Panc1 (cell line): ENCODE measurements around the gene DAD1. TPM values are rescaled to one million over a fixed set of nuclear protein-coding genes. Genes with fewer than 3 reads are reported as not detected.

Experiments used
- ATAC-seq: fragments of 200-7000 bp; cut with Tn5 transposase; 2 replicates; pipeline ENCODE4 v1.9.1; 2020; ENCODE audit warnings: mild to moderate bottlenecking, moderate library complexity
- BruUV-seq: library from RNA; stranded (reverse); fragments of 400-500 nt; replicated peaks from 2 replicates; lab custom pipeline; 2021; lab: Mats Ljungman, UMichigan
- CTCF ChIA-PET: fragments of 300-600 bp; sonication (Branson Sonifier 250); formaldehyde crosslinking; loops from one replicate; lab custom pipeline; 2022; ENCODE audit warnings: antibody characterized with exemption; lab: Charles Lee
- POLR2A ChIA-PET: fragments of 300-600 bp; sonication (Branson Sonifier 250); formaldehyde crosslinking; loops from one replicate; lab custom pipeline; 2022; ENCODE audit warnings: antibody characterized with exemption; lab: Charles Lee
- DNase-seq: peaks from one replicate; pipeline ENCODE4 v3.0.0-alpha.2; 2010; ENCODE audit warnings: low read depth, low spot score
- H3K27ac ChIP-seq: 2 replicates; pipeline ENCODE4 v1.5.1; 2011; ENCODE audit warnings: mild to moderate bottlenecking, low read length, inconsistent platforms
- H3K27me3 ChIP-seq: fragments of 200-500 bp; sonication (Bioruptor generic); 2 replicates; pipeline ENCODE4 v1.6.0; 2014; ENCODE audit warnings: low read length, inconsistent platforms; ENCODE audit not compliant: control insufficient read depth, insufficient read depth
- H3K36me3 ChIP-seq: fragments of 200-500 bp; sonication (Bioruptor generic); 2 replicates; pipeline ENCODE4 v1.5.1; 2014; ENCODE audit warnings: inconsistent platforms, mild to moderate bottlenecking, low read length, moderate library complexity; ENCODE audit not compliant: control insufficient read depth, insufficient read depth
- H3K4me1 ChIP-seq: 2 replicates; pipeline ENCODE4 v1.5.1; 2011; ENCODE audit warnings: inconsistent platforms, mild to moderate bottlenecking, low read length, moderate library complexity; ENCODE audit not compliant: control insufficient read depth, insufficient read depth
- H3K4me3 ChIP-seq, 2 experiments: 2 replicates each; pipeline ENCODE4 v1.5.1; 2011 to 2012; ENCODE audit warnings: low read depth in 2 of 2, low read length in 2 of 2, mild to moderate bottlenecking in 2 of 2, inconsistent platforms in 1 of 2, moderate library complexity in 1 of 2
- H3K9me3 ChIP-seq: fragments of 200-500 bp; sonication (Bioruptor generic); 2 replicates; pipeline ENCODE4 v1.5.1; 2014; ENCODE audit warnings: low read depth, mild to moderate bottlenecking, inconsistent platforms, low read length, moderate library complexity; ENCODE audit not compliant: control insufficient read depth, insufficient read depth
- POLR2AphosphoS5 ChIP-seq: IDR thresholded peaks from 2 replicates; pipeline ENCODE4 v1.6.1; 2012; ENCODE audit warnings: mild to moderate bottlenecking, low read depth, low read length, moderate library complexity
- SIN3A ChIP-seq: IDR thresholded peaks from 2 replicates; pipeline ENCODE4 v1.6.1; 2012; ENCODE audit warnings: low read depth, mild to moderate bottlenecking, low read length, moderate library complexity, borderline replicate concordance; ENCODE audit not compliant: insufficient read depth
- TCF7L2 ChIP-seq: IDR thresholded peaks from 2 replicates; pipeline ENCODE4 v1.6.1; 2011; ENCODE audit warnings: mild to moderate bottlenecking, low read depth, low read length, inconsistent platforms
- in situ Hi-C: cut with HindIII; loops from 2 replicates; pipeline ENCODE4 v1.10.0; 2016; ENCODE audit warnings: low sequenced_read_pairs, low pct_unique_long_range_greater_than_20kb
- intact Hi-C: fragments of 100-400 bp; cut with micrococcal nuclease; formaldehyde crosslinking; loops from one replicate; pipeline ENCODE4 v1.10.0; 2022; ENCODE audit not compliant: unreplicated experiment
- total RNA-seq: library from RNA; stranded (reverse); gene quantifications from one replicate; pipeline ENCODE4 v1.2.1, GENCODE V29; 2021; ENCODE audit not compliant: unreplicated experiment
- TF ChIP-seq, protein P1 (sequence below), 2 experiments: IDR thresholded peaks; 2 replicates each; pipeline ENCODE4 v1.6.1; 2011 to 2012; ENCODE audit warnings: low read depth in 2 of 2, control low read depth in 1 of 2, low read length in 1 of 2, mild to moderate bottlenecking in 1 of 2, moderate library complexity in 1 of 2; ENCODE audit not compliant: insufficient read depth in 1 of 2
- TF ChIP-seq, protein P2 (sequence below): fragments of 450-650 bp; IDR thresholded peaks from 2 replicates; pipeline ENCODE4 v1.5.1; 2017; ENCODE audit warnings: mild to moderate bottlenecking

DAD1 gene
- total RNA-seq, 1 experiment from 2014 or later, result 163 TPM

- no peak overlapping the region for H3K27ac ChIP-seq
- H3K4me3 ChIP-seq, result no peak overlapping the region
- BruUV-seq, result no TSS peak
- no peaks in the 10 kb centered on the region for H3K9me3 ChIP-seq
- no peak for DNase-seq
- no peak for ATAC-seq
- H3K27me3 ChIP-seq, result no peaks in the 10 kb centered on the region
- TF ChIP-seq POLR2AphosphoS5 (no peak), TCF7L2 (no peak), SIN3A (no peak)
- TF ChIP-seq, protein P1, sequence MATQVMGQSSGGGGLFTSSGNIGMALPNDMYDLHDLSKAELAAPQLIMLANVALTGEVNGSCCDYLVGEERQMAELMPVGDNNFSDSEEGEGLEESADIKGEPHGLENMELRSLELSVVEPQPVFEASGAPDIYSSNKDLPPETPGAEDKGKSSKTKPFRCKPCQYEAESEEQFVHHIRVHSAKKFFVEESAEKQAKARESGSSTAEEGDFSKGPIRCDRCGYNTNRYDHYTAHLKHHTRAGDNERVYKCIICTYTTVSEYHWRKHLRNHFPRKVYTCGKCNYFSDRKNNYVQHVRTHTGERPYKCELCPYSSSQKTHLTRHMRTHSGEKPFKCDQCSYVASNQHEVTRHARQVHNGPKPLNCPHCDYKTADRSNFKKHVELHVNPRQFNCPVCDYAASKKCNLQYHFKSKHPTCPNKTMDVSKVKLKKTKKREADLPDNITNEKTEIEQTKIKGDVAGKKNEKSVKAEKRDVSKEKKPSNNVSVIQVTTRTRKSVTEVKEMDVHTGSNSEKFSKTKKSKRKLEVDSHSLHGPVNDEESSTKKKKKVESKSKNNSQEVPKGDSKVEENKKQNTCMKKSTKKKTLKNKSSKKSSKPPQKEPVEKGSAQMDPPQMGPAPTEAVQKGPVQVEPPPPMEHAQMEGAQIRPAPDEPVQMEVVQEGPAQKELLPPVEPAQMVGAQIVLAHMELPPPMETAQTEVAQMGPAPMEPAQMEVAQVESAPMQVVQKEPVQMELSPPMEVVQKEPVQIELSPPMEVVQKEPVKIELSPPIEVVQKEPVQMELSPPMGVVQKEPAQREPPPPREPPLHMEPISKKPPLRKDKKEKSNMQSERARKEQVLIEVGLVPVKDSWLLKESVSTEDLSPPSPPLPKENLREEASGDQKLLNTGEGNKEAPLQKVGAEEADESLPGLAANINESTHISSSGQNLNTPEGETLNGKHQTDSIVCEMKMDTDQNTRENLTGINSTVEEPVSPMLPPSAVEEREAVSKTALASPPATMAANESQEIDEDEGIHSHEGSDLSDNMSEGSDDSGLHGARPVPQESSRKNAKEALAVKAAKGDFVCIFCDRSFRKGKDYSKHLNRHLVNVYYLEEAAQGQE (IDR thresholded peaks at IDR 0.05; ENCODE audit: insufficient read depth in 1 of 2, low read depth in 2 of 2, low read length in 1 of 2), result no peak
- TF ChIP-seq, protein P2, sequence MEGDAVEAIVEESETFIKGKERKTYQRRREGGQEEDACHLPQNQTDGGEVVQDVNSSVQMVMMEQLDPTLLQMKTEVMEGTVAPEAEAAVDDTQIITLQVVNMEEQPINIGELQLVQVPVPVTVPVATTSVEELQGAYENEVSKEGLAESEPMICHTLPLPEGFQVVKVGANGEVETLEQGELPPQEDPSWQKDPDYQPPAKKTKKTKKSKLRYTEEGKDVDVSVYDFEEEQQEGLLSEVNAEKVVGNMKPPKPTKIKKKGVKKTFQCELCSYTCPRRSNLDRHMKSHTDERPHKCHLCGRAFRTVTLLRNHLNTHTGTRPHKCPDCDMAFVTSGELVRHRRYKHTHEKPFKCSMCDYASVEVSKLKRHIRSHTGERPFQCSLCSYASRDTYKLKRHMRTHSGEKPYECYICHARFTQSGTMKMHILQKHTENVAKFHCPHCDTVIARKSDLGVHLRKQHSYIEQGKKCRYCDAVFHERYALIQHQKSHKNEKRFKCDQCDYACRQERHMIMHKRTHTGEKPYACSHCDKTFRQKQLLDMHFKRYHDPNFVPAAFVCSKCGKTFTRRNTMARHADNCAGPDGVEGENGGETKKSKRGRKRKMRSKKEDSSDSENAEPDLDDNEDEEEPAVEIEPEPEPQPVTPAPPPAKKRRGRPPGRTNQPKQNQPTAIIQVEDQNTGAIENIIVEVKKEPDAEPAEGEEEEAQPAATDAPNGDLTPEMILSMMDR, result no peak
- POLR2A ChIA-PET, result no interaction called here
- no peaks in the 10 kb centered on the region; the same call in 1 of the 2 replicates for H3K36me3 ChIP-seq
- intact Hi-C loops (no loop called here), in situ Hi-C loops (no loop called here)
- CTCF ChIA-PET, result no interaction called here
- peaks cover 6% of the 10 kb centered on the region; the same call in 1 of the 2 replicates for H3K4me1 ChIP-seq
These were observed 12.4 kb upstream of the DAD1 start for GRCh38 chr14:22601456-22601855.

- DNase-seq (no peak), ATAC-seq (no peak)
- intact Hi-C loops, result no loop called here
- no TSS peak for BruUV-seq
- Histone ChIP-seq H3K4me1 (peaks cover 6% of the 10 kb centered on the region; the same call in 1 of the 2 replicates), H3K27ac (no peak overlapping the region), H3K36me3 (no peaks in the 10 kb centered on the region; the same call in 1 of the 2 replicates), H3K4me3 (no peak overlapping the region), H3K27me3 (no peaks in the 10 kb centered on the region), H3K9me3 (no peaks in the 10 kb centered on the region)
- POLR2A ChIA-PET, result interaction anchor here (3.6 kb wide), 1 partner anchor 10 kb away, joined by 14 read pairs; the partner anchor contains the start of gene DAD1
- TF ChIP-seq, protein P2, result no peak
- CTCF ChIA-PET, result no interaction called here
- in situ Hi-C loops, result no loop called here
These were observed 11.0 kb upstream of the DAD1 start for GRCh38 chr14:22600027-22600426.
